A549 treated with RU486 at 1 μM for 4 hours (cell line): Measurements from ENCODE around the gene CCDC18. TPM values are rescaled to one million over a fixed set of nuclear protein-coding genes. Genes with fewer than 3 reads are reported as not detected.

ENCODE experiments used
- total RNA-seq: library from RNA; stranded (reverse); fragments of 200-300 nt; extraction: Qiagen RNA extraction; gene quantifications from 5 replicates; pipeline ENCODE4 v1.2.3, GENCODE V29; 2022; ENCODE audit warnings: low read depth

CCDC18 gene
- 5.0 to 8.8 TPM (median 5.4 TPM) in 5 replicates for total RNA-seq

GRCh38 chr1:93180723-93181613 is at the start of gene CCDC18:
CCDC18 (plus strand) TSS chr1:93180724; CDS start chr1:93183362, 2,638 bp downstream.

GRCh38 chr1:93179886-93180722 is 420 bp upstream of the CCDC18 start, which contains the start of gene TMED5:
TMED5 (minus strand) TSS chr1:93180413; CDS start chr1:93180242, 171 bp downstream.

Other genes with a start within 250 kb of the CCDC18 start
- 4.0 to 10.7 TPM (median 9.7 TPM) in 5 replicates for gene DIPK1A, start 219.3 kb upstream of the CCDC18 start, total RNA-seq
- gene MTF2, start 101.4 kb upstream of the CCDC18 start, total RNA-seq = 10.4 to 17.1 TPM (median 12.3 TPM) in 5 replicates
- gene TMED5, start 311 bp upstream of the CCDC18 start, total RNA-seq = 14.5 to 41.3 TPM (median 37.3 TPM) in 5 replicates
- gene DR1, start 165.2 kb downstream of the CCDC18 start, total RNA-seq = 25.8 to 38.7 TPM (median 35.1 TPM) in 5 replicates